ENCODE data around the gene DEFB119. TPM values are rescaled to one million over a fixed set of nuclear protein-coding genes. Genes with fewer than 3 reads are reported as not detected.
"Not testable (repeated sequence)": the region's sequence is repeated elsewhere in the genome, so short reads cannot be mapped to it uniquely, and the experiment has no call there.

DEFB119 gene, protein sequence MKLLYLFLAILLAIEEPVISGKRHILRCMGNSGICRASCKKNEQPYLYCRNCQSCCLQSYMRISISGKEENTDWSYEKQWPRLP
- total RNA-seq = not detected

DNA sequence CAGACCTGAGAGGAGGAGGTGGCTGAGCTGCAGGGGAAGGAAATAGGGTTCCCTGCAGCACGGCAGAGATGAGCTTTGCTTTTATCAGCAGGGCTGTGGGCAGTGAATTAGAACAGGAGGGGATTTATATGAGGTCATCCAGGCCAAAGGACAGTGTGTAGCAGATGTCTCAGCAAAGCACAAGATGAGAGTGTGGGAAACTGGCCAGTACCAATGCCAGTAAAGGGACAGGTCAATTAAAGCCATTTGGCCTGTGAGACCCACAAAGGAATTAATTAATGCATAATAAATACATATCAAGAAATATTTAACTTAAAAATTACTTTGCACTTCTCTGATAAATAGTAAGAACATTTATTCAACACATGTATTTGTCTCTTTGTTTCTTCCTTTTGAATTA lies at the start of gene DEFB119:
DEFB119 (minus strand) TSS at position 101 of the 400 bp plus-strand sequence. CDS start 107 bp downstream, outside the sequence.
- no peak for DNase-seq (ENCODE audit: low spot score)

DNA sequence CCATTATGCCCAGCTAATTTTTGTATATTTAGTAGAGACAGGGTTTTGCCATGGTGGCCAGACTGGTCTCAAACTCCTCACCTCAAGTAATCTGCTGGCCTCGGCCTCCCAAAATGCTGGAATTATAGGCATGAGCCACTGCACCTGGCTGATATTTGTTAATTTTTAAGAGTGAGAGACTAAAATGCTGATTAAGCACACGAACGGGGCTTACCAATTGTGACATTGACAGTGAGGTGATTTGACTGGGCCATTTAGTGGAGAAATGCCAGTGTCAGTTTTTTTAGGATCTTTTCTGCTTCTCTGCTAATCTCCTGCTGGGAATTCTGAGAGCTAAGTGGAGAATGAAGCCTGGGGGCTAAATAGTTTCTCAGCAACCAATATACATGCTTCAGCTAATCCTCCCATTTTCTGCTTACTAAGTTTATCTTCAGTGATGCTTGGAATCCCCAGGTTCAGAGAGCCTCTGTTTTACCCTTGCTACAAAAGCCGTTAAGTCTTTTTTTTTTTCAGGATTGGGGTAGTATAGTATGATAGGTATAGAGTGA lies 40.3 kb upstream of the DEFB119 start:
- no peak for DNase-seq (ENCODE audit: low spot score)

DNA sequence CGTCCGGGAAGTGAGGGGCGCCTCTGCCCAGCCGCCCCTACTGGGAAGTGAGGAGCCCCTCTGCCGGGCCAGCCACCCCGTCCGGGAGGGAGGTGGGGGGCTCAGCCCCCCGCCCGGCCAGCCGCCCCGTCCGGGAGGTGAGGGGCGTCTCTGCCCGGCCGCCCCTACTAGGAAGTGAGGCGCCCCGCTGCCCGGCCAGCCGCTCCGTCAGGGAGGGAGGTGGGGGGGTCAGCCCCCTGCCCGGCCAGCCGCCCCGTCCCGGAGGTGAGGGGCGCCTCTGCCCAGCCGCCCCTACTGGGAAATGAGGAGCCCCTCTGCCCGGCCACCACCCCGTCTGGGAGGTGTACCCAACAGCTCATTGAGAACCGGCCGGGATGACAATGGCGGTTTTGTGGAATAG lies 37.2 kb upstream of the DEFB119 start:
- not testable (repeated sequence) for DNase-seq (ENCODE audit: low spot score)

DNA sequence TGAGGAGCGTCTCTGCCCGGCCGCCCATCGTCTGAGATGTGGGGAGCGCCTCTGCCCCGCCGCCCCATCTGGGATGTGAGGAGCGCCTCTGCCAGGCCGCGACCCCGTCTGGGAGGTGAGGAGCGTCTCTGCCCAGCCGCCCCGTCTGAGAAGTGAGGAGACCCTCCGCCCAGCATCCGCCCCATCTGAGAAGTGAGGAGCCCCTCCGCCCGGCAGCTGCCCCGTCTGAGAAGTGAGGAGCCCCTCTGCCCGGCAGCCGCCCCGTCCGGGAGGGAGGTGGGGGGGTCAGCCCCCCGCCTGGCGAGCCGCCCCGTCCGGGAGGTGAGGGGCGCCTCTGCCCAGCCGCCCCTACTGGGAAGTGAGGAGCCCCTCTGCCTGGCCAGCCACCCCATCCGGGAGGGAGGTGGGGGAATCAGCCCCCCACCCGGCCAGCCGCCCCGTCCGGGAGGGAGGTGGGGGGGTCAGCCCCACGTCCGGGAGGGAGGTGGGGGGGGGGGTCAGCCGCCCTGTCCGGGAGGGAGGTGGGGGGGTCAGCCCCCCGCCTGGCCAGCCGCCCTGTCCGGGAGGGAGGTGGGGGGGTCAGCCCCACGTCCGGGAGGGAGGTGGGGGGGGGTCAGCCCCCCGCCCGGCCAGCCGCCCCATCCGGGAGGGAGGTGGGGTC lies 36.6 kb upstream of the DEFB119 start:
- not testable (repeated sequence) for DNase-seq (ENCODE audit: low spot score)

DNA sequence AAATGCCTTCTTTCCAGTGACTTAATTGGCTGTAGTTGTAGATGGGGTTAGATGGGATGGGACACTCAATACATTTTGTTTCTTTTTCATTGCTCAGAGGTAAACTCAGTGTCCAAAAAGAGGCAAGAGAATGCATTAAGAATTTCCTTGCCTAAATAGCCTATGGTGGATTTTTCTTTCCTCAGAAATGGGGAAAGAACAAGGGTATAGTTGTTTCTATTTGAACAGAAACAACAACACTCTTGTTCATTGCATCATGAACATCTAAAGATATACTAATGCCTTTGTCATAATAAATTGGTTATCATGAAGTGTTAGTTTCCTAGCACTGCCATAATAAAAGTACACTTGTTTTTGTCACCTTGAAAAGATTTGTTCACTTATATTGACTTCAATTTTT lies 35.4 kb upstream of the DEFB119 start:
- no peak for DNase-seq (ENCODE audit: low spot score)

DNA sequence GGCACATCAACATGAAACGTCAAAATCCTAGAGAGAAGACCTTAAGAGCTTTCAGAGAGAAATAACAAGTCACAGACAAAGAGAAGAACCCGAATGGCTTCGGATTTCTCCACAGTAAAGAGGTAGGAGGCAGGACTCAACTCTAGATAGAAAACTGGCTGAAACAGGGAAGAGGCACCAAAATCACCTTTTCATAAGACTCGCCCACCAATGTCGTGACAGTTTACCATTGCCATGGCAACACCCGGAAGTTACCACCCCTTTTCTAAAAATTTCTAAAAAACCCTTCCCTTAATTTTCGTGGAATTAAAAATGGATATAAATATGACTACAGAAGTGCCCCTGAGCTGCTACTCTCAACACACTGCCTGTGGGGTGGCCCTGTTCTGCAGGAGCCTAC lies 27.9 kb upstream of the DEFB119 start:
- DNase-seq (ENCODE audit: low spot score) = no peak

DNA sequence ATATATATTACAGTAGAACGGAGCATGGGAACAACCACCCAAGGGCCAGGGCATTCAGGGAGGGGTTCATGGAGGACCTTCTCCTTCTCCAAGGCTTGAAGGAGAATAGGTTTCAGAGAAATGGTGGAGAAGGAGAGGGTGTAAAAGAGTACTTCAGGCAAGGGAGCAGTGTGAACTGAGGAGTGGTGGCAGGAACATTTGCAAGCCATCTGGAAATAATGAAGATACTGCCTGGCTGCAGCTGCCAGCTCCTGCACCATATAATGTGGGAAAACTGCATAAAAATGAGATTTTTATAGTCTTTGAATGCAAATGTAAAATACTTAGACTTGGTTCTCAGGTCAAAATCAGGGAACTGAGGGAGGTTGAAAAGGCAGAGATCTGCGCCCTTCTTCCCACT lies 25.3 kb upstream of the DEFB119 start:
- DNase-seq (ENCODE audit: low spot score) = no peak

DNA sequence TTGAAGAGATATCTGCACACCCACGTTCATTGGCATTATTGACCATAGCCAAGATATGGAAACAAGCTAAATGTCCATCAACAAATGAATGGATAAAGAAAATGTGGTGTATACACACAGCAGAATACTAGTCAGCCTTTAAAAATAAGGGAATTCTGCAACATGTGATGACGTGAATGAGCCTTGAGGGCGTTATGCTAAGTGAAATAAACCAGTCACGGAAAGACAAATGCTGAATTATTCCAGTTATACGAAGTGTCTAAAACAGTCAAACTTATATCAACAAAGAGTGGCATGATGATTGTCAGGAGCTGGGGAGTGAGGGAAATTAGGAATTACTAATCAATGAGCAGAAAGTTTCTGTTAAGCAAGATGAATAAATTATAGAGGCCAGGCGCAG lies 24.0 kb upstream of the DEFB119 start:
- DNase-seq (ENCODE audit: low spot score) = no peak

DNA sequence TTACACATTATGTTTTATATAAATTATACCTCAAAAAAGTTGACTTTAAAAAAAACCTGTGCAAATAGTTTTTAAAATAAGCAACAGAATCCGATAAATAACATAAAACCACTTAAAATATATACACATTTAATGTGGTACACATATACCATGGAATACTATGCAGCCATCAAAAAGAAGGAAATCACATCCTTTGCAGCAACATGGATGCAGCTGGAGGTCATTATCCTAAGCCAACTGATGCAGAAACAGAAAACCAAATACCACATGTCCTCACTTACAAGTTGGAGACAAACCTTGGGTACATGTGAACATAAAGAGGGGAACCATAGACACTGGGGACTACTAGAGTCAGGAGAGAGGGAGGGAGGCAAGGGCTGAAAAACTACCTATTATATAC lies 19.6 kb upstream of the DEFB119 start:
- no peak for DNase-seq (ENCODE audit: low spot score)

DNA sequence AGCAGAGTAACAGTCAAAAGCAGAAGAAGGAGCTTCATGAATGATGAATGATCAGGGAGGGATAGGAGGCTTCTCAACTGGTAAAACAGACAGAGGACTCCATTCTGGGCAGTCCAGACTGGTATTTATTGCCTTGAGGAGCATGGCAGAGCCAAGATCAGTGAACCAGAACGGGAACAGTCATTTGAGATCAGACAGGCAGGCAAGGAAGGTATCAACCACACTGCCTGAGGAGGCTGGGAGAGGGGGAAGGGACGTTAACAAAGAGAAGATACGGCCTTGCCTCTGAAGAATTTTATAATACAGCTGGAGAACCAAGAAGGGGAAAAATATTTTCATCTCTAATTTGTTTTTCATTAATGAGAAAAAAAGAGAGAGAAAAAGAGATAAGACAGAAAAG lies 15.7 kb upstream of the DEFB119 start, which contains the start of gene DEFB121:
DEFB121 (minus strand) TSS at position 101 of the 400 bp plus-strand sequence; CDS start at position 38, 63 bp downstream.
- DNase-seq (ENCODE audit: low spot score) = no peak

DNA sequence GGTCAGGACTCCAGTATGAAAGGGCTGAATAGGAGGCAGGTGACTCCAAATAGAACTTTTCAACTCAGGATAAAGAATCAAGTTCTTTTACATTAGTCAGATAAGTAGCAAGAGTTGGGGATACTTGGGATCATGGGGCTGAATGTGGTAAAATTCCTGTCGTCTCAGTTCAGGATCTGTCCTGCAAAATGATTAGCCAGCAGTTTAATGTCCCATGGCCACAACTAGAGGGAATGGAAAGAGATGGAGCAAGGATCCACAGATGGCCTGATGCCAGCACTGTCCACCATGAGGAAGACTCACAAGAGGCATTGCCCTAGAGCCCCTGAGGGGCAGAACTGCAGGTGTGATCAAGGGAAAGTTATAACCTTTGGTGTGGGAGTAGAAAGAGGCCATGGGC lies 13.5 kb upstream of the DEFB119 start:
- no peak for DNase-seq (ENCODE audit: low spot score)

DNA sequence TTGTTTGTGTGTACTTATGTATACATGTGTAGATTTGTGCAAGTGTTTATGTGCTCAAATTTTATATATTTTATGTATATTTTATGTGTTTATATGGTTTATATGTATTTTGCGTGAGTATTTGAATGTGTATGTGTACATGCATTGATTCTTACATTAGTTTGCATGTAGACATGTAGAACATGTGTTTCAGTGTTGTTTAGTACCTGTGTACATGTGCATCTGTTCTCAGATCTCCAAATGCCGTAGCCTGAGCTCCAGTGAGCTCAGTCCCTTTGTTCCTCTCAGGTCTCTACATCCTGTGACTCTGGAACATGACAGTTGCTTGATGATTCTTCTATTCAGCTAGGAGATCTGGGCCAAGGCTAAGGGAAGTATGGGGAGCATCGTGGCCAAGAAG lies 4.5 kb upstream of the DEFB119 start:
- no peak for DNase-seq (ENCODE audit: low spot score)

DNA sequence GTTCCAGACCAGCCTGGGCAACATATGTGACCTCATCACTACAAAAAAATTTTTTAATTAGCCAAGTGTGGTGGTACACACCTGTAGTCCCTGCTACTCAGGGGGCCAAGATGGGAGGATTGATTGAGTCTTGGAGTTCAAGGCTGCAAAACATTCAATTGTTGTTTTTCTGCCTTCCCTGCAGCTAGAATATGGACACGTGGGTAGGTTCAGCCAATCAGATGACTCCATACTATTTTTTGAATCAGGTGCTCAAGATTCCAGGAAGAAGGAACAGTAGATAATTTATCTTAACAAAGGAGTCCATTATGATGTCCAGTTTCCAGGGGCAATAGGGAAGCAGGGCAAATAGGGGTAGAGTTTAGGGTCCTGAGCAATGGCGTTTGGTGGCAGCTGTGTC lies 2.4 kb upstream of the DEFB119 start:
- no peak for DNase-seq (ENCODE audit: low spot score)

DNA sequence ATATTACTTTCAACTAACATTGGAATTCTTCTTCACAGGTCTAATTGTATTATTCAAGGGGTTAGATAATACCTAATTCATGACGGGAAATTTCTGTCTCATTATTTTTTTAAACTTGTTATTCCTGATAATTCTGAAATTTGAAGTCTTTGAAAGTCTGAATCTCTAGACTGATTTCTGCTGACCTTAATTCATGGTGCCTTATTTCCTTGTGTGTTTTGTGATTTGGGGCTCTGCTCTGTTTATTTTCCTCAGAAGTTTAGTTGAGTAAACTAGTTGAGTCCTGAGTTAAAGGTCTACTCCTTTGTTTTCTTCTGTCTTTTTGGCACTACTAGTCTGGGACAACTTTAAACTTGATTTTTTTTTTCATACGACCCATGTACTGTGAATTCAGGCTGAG lies 16.0 kb downstream of the DEFB119 start:
- DNase-seq (ENCODE audit: low spot score) = no peak

DNA sequence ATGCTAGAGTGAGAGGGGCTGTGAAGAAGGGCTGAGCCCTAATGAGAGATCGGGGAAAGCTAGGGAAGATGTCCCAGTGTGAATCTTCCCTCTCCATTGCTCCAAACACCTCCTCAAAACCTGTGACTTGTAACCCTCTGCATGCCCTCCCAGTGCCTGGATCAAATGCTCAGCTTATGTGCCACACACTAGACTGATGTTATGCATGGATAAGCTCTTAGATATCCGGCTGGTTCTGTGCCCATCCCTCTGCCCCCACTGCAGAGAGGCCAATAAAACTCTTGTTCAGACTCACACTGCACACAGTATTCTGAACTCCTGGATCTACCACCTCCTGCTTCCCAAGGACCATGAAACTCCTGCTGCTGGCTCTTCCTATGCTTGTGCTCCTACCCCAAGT lies 22.1 kb downstream of the DEFB119 start, which contains the start of gene DEFB118:
DEFB118 (plus strand) TSS at position 301 of the 400 bp plus-strand sequence; CDS start at position 351, 50 bp downstream.
- DNase-seq (ENCODE audit: low spot score) = no peak

DNA sequence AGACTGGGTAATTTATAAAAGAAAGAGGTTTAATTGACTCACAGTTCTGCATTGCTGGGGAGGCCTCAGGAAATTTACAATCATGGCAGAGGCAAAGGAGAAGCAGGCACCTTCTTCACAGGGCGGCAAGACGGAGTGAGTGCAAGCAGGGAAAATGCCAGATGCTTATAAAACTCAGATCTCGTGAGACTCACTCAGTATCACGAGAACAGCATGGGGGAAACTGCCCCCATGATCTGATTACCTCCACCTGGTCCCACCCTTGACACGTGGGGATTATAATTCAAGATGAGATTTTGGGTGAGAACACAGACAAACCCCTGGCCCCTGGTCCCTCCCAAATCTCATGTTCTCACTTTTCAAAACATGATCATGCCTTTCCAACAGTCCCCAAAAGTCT lies 26.1 kb downstream of the DEFB119 start:
- DNase-seq (ENCODE audit: low spot score) = not testable (repeated sequence)

DNA sequence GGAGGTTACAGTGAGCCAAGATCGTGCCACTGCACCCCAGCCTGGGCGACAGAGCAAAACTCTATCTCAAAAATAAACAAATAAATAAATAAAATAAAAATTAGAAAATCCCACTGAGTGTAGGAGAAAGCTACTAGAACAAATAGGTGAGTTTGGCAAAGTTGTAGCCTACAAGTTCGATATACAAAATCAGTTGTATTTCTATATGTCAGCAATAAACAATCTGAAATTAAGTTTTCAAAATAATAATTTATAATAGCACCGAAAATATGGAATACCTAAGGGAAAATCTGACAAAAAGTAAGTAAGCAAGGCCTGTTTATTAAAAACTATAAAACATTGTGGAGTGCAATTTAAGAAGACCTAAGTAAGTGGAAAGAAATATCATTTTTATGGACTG lies 27.1 kb downstream of the DEFB119 start:
- DNase-seq (ENCODE audit: low spot score) = no peak

DNA sequence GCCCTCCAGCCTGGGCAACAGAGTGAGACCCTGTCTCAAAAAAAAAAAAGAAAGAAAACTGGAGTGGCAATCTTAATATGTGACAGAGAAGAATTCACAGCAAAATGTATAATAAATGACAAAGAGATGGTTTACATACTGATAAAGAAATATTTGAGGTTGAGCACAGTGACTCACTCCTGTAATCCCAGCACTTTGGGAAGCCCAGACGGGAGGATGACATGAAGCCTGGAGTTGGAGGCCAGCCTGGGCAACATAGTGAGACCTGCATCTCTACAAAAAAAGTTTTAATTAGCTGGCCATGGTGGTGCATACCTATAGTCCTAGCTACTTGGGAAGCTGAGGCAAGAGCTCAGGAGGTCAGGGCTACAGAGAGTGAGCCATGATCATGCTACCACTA lies 34.4 kb downstream of the DEFB119 start:
- DNase-seq (ENCODE audit: low spot score) = no peak

DNA sequence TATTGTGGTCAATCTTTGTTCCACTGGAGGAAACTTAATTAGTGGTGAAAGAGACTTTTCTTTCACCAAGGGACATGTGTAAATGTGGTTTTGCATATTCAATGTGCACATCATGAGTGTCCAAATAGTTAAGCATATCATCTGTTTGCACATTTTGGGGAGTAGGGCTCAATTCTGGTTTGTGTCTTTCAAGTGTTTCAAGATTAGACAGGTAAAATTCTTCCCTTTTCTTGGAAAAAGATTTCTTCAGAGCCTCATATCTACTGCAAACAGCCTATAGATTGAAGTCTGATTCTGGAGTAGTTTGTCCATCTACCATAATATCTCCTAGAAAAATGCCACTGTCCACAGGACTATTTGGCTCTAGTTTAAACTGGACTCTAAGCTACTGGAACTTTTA lies 48.9 kb downstream of the DEFB119 start:
- no peak for DNase-seq (ENCODE audit: low spot score)

DNA sequence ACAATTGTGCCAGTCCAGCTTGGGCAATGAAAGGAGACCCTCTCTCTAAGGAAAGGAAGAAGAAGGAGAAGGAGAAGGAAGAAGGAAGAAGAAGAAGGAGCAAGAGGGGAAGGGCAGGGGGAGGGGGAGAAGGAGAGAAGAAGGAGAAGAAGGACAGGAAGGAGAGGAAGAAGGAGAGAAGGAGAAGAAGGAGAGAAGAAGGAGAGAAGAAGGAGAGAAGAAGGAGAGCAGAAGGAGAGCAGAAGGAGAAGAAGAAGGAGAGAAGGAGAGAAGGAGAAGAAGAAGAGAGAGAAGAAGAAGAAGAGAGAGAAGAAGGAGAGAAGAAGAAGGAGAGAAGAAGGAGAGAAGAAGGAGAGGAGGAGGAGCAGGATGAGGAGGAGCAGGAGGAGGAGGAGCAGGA lies 59.5 kb downstream of the DEFB119 start:
- no peak for DNase-seq (ENCODE audit: low spot score)

Data from mucosa of gallbladder (tissue), 1 donor.